GM06990 (cell line): Measurements from ENCODE around the gene FASLG.
"Not testable (repeated sequence)": the region's sequence is repeated elsewhere in the genome, so short reads cannot be mapped to it uniquely, and the experiment has no call there.

Experiments used
- DNase-seq: peaks from one replicate; pipeline ENCODE4 v3.0.0-alpha.2; 2011; ENCODE audit not compliant: insufficient read length; ENCODE audit errors: extremely low read depth
- H3K27me3 ChIP-seq: replicated peaks from 2 replicates; pipeline ENCODE4 v1.6.0; 2011; ENCODE audit warnings: low read length; ENCODE audit not compliant: control insufficient read depth, insufficient read depth
- H3K36me3 ChIP-seq: 2 replicates; pipeline ENCODE4 v1.5.1; 2011; ENCODE audit warnings: low read length; ENCODE audit not compliant: control insufficient read depth, insufficient read depth
- H3K4me3 ChIP-seq: replicated peaks from 2 replicates; pipeline ENCODE4 v1.5.1; 2011; ENCODE audit warnings: low read depth, mild to moderate bottlenecking, control low read depth, low read length
- CTCF ChIP-seq: IDR thresholded peaks from 2 replicates; pipeline ENCODE4 v1.5.1; 2011; ENCODE audit warnings: low read length, control low read depth, mild to moderate bottlenecking, inconsistent platforms; ENCODE audit not compliant: insufficient read depth, poor library complexity, severe bottlenecking

The FASLG gene

GRCh38 chr1:172680244-172680643 is 21.3 kb downstream of the FASLG start:
- no peak overlapping the region for H3K4me3 ChIP-seq
- H3K36me3 ChIP-seq = no peaks in the 10 kb centered on the region
- no peaks in the 10 kb centered on the region for H3K27me3 ChIP-seq
- TF ChIP-seq CTCF = no peak
- DNase-seq = no peak

- no peak for DNase-seq
- H3K27me3 ChIP-seq = no peaks in the 10 kb centered on the region
Measured at GRCh38 chr1:172680733-172681275, 21.9 kb downstream of the FASLG start.

GRCh38 chr1:172682812-172683211 is 23.9 kb downstream of the FASLG start:
- no peaks in the 10 kb centered on the region for H3K27me3 ChIP-seq
- no peak for TF ChIP-seq CTCF
- DNase-seq = no peak
- H3K4me3 ChIP-seq = no peak overlapping the region
- no peaks in the 10 kb centered on the region for H3K36me3 ChIP-seq

More at GRCh38 chr1:172680733-172681275, 21.9 kb downstream of the FASLG start:
- Histone ChIP-seq H3K4me3 (no peak overlapping the region), H3K36me3 (no peaks in the 10 kb centered on the region)
- no peak for TF ChIP-seq CTCF

GRCh38 chr1:172686143-172686542 is 27.2 kb downstream of the FASLG start:
- no peak for TF ChIP-seq CTCF
- Histone ChIP-seq H3K4me3 (no peak overlapping the region), H3K27me3 (no peaks in the 10 kb centered on the region), H3K36me3 (no peaks in the 10 kb centered on the region)
- no peak for DNase-seq

- not testable (repeated sequence) for H3K4me3 ChIP-seq, H3K36me3 ChIP-seq, DNase-seq, H3K27me3 ChIP-seq
Measured at GRCh38 chr1:172688428-172689085, 29.7 kb downstream of the FASLG start.

- DNase-seq, H3K36me3 ChIP-seq, H3K4me3 ChIP-seq, H3K27me3 ChIP-seq: not testable (repeated sequence)
Measured at GRCh38 chr1:172690925-172691324, 32.0 kb downstream of the FASLG start.
